Measurements from ENCODE around the gene TGFBR3L. TPM values are rescaled to one million over a fixed set of nuclear protein-coding genes. Genes with fewer than 3 reads are reported as not detected.

Gene TGFBR3L
- total RNA-seq, 1 experiment from 2014 or later, result 4.1 TPM

DNA sequence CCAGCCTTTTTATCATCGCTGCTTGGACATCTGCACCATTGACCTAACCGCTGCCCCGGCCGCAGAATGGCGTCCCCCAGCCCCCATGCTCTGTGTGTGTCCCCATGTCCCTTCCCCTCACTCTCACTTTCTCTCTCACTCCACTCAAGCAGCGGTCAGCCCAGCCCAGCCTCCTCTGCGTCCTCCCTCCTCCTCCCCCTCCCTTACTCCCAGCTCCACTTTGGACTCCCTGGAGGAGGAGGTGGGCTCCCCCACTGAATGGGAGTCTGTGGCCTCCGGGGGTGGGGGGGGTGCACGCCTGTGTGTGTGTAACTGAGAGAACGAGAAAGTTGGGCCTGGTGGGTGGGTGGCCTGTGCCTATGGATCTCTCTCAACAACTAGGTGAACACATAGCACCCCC is 8.8 kb upstream of the TGFBR3L start:
- peak overlapping the region; percentile 38; the same call in 1 of the 2 replicates for H3K27ac Mint-ChIP-seq
- CTCF ChIA-PET, result interaction anchor here (5.1 kb wide), 1 partner anchor 13 kb away, joined by 70 read pairs; the partner anchor contains the start of gene SNAPC2

DNA sequence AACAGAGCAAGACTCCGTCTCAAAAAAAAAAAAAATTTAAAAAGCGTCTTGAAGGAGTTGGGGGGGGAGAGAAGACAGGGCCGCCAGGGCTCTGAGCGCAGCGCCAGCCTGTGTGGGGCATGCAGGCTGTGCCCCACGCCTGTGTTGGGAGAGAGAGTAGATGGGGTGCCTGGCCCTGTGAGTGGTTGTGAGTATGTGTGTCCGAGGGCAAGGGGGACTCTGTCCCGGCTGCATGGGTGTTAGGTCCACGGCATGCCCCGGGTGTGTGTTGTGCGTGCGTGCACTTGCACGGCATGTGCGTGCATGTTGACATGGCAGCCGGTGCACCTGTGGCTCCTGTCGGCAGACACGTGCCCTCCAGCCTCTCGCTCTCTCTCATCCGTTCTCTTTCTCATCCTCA is 7.5 kb upstream of the TGFBR3L start:
- Mint-ChIP-seq H3K4me1 (peaks cover 20% of the 10 kb centered on the region), H3K27ac (no peak overlapping the region), H3K36me3 (peaks cover 10% of the 10 kb centered on the region), H3K9me3 (no peaks in the 10 kb centered on the region), H3K27me3 (ENCODE audit: low read depth) (peaks cover 13% of the 10 kb centered on the region), H3K4me3 (no peak overlapping the region)
- POLR2A ChIA-PET, result interaction anchor here (1.3 kb wide), 1 partner anchor 9 kb away, joined by 4 read pairs; no protein-coding TSS in a partner anchor
- DNase-seq (ENCODE audit: low spot score), result no peak
- ATAC-seq, result no peak
- TF ChIP-seq ZNF532 (CRISPR knock-in tag; IDR thresholded peaks at IDR 0.05; ENCODE audit: borderline replicate concordance) (no peak), TEAD4 (CRISPR knock-in tag; IDR thresholded peaks at IDR 0.05) (no peak), GTF2I (CRISPR knock-in tag; conservative IDR thresholded peaks at IDR 0.05) (no peak), ZNF281 (CRISPR knock-in tag; IDR thresholded peaks at IDR 0.05) (no peak)
- CTCF ChIA-PET, result interaction anchor here (5.1 kb wide), 1 partner anchor 12 kb away, joined by 70 read pairs; the partner anchor contains the start of gene SNAPC2

More for the DNA sequence above, 8.8 kb upstream of the TGFBR3L start:
- no peak for TF ChIP-seq ATF1 (CRISPR knock-in tag; IDR thresholded peaks at IDR 0.05)
- TF ChIP-seq, protein P1, sequence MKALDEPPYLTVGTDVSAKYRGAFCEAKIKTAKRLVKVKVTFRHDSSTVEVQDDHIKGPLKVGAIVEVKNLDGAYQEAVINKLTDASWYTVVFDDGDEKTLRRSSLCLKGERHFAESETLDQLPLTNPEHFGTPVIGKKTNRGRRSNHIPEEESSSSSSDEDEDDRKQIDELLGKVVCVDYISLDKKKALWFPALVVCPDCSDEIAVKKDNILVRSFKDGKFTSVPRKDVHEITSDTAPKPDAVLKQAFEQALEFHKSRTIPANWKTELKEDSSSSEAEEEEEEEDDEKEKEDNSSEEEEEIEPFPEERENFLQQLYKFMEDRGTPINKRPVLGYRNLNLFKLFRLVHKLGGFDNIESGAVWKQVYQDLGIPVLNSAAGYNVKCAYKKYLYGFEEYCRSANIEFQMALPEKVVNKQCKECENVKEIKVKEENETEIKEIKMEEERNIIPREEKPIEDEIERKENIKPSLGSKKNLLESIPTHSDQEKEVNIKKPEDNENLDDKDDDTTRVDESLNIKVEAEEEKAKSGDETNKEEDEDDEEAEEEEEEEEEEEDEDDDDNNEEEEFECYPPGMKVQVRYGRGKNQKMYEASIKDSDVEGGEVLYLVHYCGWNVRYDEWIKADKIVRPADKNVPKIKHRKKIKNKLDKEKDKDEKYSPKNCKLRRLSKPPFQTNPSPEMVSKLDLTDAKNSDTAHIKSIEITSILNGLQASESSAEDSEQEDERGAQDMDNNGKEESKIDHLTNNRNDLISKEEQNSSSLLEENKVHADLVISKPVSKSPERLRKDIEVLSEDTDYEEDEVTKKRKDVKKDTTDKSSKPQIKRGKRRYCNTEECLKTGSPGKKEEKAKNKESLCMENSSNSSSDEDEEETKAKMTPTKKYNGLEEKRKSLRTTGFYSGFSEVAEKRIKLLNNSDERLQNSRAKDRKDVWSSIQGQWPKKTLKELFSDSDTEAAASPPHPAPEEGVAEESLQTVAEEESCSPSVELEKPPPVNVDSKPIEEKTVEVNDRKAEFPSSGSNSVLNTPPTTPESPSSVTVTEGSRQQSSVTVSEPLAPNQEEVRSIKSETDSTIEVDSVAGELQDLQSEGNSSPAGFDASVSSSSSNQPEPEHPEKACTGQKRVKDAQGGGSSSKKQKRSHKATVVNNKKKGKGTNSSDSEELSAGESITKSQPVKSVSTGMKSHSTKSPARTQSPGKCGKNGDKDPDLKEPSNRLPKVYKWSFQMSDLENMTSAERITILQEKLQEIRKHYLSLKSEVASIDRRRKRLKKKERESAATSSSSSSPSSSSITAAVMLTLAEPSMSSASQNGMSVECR (CRISPR knock-in tag; IDR thresholded peaks at IDR 0.05; ENCODE audit: borderline replicate concordance), result no peak
- no peak for TF ChIP-seq TEAD4 (CRISPR knock-in tag; IDR thresholded peaks at IDR 0.05)
- TF ChIP-seq ETV6 (CRISPR knock-in tag; IDR thresholded peaks at IDR 0.05), result no peak
- TF ChIP-seq, protein P2, sequence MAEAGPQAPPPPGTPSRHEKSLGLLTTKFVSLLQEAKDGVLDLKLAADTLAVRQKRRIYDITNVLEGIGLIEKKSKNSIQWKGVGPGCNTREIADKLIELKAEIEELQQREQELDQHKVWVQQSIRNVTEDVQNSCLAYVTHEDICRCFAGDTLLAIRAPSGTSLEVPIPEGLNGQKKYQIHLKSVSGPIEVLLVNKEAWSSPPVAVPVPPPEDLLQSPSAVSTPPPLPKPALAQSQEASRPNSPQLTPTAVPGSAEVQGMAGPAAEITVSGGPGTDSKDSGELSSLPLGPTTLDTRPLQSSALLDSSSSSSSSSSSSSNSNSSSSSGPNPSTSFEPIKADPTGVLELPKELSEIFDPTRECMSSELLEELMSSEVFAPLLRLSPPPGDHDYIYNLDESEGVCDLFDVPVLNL (CRISPR knock-in tag; IDR thresholded peaks at IDR 0.05; ENCODE audit: borderline replicate concordance, low read depth), result no peak
- TF ChIP-seq, protein P3, sequence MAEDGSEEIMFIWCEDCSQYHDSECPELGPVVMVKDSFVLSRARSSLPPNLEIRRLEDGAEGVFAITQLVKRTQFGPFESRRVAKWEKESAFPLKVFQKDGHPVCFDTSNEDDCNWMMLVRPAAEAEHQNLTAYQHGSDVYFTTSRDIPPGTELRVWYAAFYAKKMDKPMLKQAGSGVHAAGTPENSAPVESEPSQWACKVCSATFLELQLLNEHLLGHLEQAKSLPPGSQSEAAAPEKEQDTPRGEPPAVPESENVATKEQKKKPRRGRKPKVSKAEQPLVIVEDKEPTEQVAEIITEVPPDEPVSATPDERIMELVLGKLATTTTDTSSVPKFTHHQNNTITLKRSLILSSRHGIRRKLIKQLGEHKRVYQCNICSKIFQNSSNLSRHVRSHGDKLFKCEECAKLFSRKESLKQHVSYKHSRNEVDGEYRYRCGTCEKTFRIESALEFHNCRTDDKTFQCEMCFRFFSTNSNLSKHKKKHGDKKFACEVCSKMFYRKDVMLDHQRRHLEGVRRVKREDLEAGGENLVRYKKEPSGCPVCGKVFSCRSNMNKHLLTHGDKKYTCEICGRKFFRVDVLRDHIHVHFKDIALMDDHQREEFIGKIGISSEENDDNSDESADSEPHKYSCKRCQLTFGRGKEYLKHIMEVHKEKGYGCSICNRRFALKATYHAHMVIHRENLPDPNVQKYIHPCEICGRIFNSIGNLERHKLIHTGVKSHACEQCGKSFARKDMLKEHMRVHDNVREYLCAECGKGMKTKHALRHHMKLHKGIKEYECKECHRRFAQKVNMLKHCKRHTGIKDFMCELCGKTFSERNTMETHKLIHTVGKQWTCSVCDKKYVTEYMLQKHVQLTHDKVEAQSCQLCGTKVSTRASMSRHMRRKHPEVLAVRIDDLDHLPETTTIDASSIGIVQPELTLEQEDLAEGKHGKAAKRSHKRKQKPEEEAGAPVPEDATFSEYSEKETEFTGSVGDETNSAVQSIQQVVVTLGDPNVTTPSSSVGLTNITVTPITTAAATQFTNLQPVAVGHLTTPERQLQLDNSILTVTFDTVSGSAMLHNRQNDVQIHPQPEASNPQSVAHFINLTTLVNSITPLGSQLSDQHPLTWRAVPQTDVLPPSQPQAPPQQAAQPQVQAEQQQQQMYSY (CRISPR knock-in tag; IDR thresholded peaks at IDR 0.05), result no peak
- peaks cover 4% of the 10 kb centered on the region; the same call in 1 of the 2 replicates for H3K36me3 Mint-ChIP-seq
- H3K4me1 Mint-ChIP-seq, result peaks cover 20% of the 10 kb centered on the region
- peak overlapping the region; percentile 60 for H3K4me3 Mint-ChIP-seq
- POLR2A ChIA-PET, result no interaction called here
- ATAC-seq (no peak), DNase-seq (ENCODE audit: low spot score) (no peak)
- H3K27me3 Mint-ChIP-seq (ENCODE audit: low read depth), result peaks cover 13% of the 10 kb centered on the region
- no peaks in the 10 kb centered on the region for H3K9me3 Mint-ChIP-seq
